Mesodermal cell (in vitro differentiated cells): ENCODE data around the gene HADHB.

Source experiments
- H3K27ac ChIP-seq: 2 replicates; pipeline ENCODE4 v1.7.0; 2013; ENCODE audit warnings: mild to moderate bottlenecking, low read depth, low read length, moderate library complexity; ENCODE audit not compliant: severe bottlenecking
- H3K36me3 ChIP-seq: 2 replicates; pipeline ENCODE4 v1.7.1; 2013; ENCODE audit warnings: mild to moderate bottlenecking, low read length, moderate library complexity; ENCODE audit not compliant: control insufficient read depth, insufficient read depth
- H3K4me1 ChIP-seq: one replicate; pipeline ENCODE4 v1.7.1; 2013; ENCODE audit warnings: mild to moderate bottlenecking, low read length; ENCODE audit not compliant: insufficient read depth, control insufficient read depth, poor library complexity, severe bottlenecking
- H3K4me3 ChIP-seq: 2 replicates; pipeline ENCODE4 v1.7.0; 2013; ENCODE audit warnings: low read length, control low read depth, mild to moderate bottlenecking; ENCODE audit not compliant: insufficient read depth, poor library complexity, severe bottlenecking; ENCODE audit errors: extremely low read depth
- H3K9me3 ChIP-seq: 2 replicates; pipeline ENCODE4 v1.7.1; 2013; ENCODE audit warnings: mild to moderate bottlenecking, low read length, moderate library complexity; ENCODE audit not compliant: control insufficient read depth
- WGBS, 2 experiments: methylation state at CpG; one replicate each; pipeline ENCODE4 v1.1.5; 2013; ENCODE audit warnings: missing lambda C conversion rate in 2 of 2; ENCODE audit not compliant: insufficient coverage in 2 of 2; 5-methylcytosine and 5-hydroxymethylcytosine counted together

The HADHB gene

DNA sequence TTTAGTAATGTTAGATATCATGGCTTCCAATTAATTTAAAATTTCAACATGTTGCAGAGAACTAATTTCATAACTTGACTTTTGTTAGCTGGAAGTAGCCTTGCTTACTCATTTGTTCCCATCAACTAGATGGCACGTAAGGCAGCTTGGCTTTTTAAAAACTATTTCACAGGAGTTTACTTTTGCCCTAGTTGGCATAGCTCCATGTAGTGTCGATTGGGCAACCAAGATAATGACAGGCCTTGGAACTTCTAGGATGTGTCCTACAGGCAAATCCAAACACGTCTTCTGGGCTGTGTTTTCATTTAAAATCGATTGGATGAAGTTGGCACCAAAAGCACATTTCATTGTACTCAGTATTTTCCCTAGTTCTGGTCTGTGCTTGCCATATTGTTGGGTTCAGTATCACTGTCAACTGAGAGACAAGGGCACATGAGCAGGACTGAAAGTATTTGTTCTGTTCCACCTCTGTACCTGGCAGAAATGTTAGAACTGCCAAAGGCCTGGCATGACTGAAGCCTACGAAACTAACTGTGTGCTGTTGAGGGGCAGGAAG is 29.4 kb downstream of the HADHB start:
- Histone ChIP-seq H3K36me3 (peaks cover 42% of the 10 kb centered on the region), H3K9me3 (no peaks in the 10 kb centered on the region), H3K4me1 (no peaks in the 10 kb centered on the region), H3K4me3 (no peak overlapping the region), H3K27ac (no peak overlapping the region)
- 98% methylated on average over 5 of the region's 5 CpGs for WGBS, 2 experiments

GRCh38 chr2:26276484-26277227 is 31.9 kb downstream of the HADHB start:
- no peak overlapping the region for H3K27ac ChIP-seq
- H3K36me3 ChIP-seq: peaks cover 61% of the 10 kb centered on the region
- H3K4me1 ChIP-seq: no peaks in the 10 kb centered on the region
- no peak overlapping the region for H3K4me3 ChIP-seq
- 100% methylated on average over 2 of the region's 4 CpGs for WGBS, 2 experiments
- H3K9me3 ChIP-seq: no peaks in the 10 kb centered on the region

GRCh38 chr2:26279886-26280285 is 35.1 kb downstream of the HADHB start:
- peaks cover 6% of the 10 kb centered on the region for H3K4me1 ChIP-seq
- H3K9me3 ChIP-seq: no peaks in the 10 kb centered on the region
- H3K4me3 ChIP-seq: no peak overlapping the region
- no peak overlapping the region for H3K27ac ChIP-seq
- 100% methylated on average over 2 of the region's 3 CpGs; no CpG with 5 or more reads in 1 of the 2 experiments for WGBS, 2 experiments
- peaks cover 75% of the 10 kb centered on the region for H3K36me3 ChIP-seq

- Histone ChIP-seq H3K27ac (no peak overlapping the region), H3K36me3 (peaks cover 83% of the 10 kb centered on the region)
These were observed 36.5 kb downstream of the HADHB start for GRCh38 chr2:26281226-26281625.

GRCh38 chr2:26283606-26284005 is 38.9 kb downstream of the HADHB start:
- no peak overlapping the region for H3K27ac ChIP-seq
- 93 to 97% methylated on average over 2 of the region's 2 CpGs for WGBS, 2 experiments
- peaks cover 90% of the 10 kb centered on the region for H3K36me3 ChIP-seq

More at GRCh38 chr2:26281226-26281625, 36.5 kb downstream of the HADHB start:
- Histone ChIP-seq H3K9me3 (no peaks in the 10 kb centered on the region), H3K4me1 (peaks cover 6% of the 10 kb centered on the region), H3K4me3 (no peak overlapping the region)
- WGBS, 2 experiments: 100% methylated on average over 1 of the region's 2 CpGs

DNA sequence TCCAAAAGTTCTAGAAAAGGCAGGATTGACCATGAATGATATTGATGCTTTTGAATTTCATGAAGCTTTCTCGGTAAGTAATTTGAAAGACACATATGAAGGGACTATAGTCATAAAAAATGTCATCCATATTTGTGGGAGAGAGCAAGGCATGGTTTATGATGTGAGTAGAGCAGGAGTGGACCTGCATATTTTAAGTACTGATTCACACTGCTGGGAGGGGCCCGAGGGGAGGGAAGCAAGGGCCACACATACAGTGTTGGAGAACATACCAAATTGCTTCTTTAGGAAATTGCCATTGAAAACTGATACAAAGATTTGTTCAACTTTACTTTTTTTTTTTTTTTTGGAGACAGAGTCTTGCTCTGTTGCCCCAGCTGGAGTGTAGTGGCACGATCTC is 39.4 kb downstream of the HADHB start:
- Histone ChIP-seq H3K36me3 (peaks cover 87% of the 10 kb centered on the region), H3K4me3 (no peak overlapping the region), H3K27ac (no peak overlapping the region), H3K4me1 (peaks cover 6% of the 10 kb centered on the region), H3K9me3 (no peaks in the 10 kb centered on the region)
- 78 to 88% methylated on average over 1 to 2 of the region's 3 CpGs for whole genome bisulfite sequencing, 2 experiments

More at GRCh38 chr2:26283606-26284005, 38.9 kb downstream of the HADHB start:
- Histone ChIP-seq H3K4me1 (peaks cover 6% of the 10 kb centered on the region), H3K9me3 (no peaks in the 10 kb centered on the region), H3K4me3 (no peak overlapping the region)

DNA sequence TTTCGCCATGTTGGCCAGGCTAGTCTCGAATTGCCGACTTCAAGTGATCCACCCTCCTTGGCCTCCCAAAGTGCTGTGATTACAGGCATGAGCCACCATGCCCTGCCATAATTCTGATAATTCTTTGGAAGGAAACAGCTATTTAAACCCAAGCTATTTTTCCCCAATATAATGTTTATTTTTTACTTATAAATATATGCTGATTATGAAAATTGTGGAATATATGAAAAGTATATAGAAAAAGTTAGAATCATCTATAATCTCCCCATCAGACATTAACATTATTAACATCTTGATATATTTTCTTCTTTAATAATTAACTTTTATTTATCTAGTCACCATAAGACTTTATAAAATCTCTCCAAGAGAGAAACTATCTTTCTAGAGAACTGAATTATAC is 41.2 kb downstream of the HADHB start:
- no peak overlapping the region for H3K4me3 ChIP-seq
- H3K27ac ChIP-seq: no peak overlapping the region
- H3K36me3 ChIP-seq: peaks cover 72% of the 10 kb centered on the region
- peaks cover 6% of the 10 kb centered on the region for H3K4me1 ChIP-seq
- H3K9me3 ChIP-seq: no peaks in the 10 kb centered on the region
- WGBS, 2 experiments: 85 to 100% methylated on average over 2 to 3 of the region's 3 CpGs

- Histone ChIP-seq H3K4me1 (no peaks in the 10 kb centered on the region), H3K9me3 (no peaks in the 10 kb centered on the region), H3K4me3 (no peak overlapping the region), H3K36me3 (peaks cover 35% of the 10 kb centered on the region), H3K27ac (no peak overlapping the region)
- no CpG with 5 or more reads among the region's 1 CpG for WGBS, 2 experiments
These were observed 45.3 kb downstream of the HADHB start for GRCh38 chr2:26290001-26290400.

- H3K4me3 ChIP-seq: no peak overlapping the region
- H3K4me1 ChIP-seq: no peaks in the 10 kb centered on the region
- 63 to 80% methylated on average over 2 of the region's 6 CpGs for WGBS, 2 experiments
- peaks cover 11% of the 10 kb centered on the region for H3K36me3 ChIP-seq
- no peaks in the 10 kb centered on the region for H3K9me3 ChIP-seq
- no peak overlapping the region for H3K27ac ChIP-seq
These were observed 47.9 kb downstream of the HADHB start for GRCh38 chr2:26292646-26293045.

DNA sequence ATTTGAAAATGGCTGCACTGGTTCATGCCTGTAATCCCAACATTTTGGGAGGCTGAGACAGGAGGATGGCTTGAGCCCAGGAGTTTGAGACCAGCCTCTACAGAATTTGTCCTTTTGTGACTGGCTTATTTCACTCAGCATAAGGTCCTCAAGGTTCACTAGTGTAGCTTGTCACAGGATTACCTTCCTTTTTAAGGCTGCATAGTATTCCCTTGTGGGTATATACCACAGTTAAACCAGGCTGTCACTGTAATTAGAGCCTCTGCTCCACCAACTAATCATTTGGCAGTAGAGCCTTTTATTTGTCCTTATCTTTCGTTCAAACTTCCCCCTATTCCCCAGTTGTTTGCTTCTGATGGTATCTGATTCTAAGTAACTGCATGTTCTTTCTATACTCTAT is 50.8 kb downstream of the HADHB start:
- Histone ChIP-seq H3K4me3 (no peak overlapping the region), H3K27ac (no peak overlapping the region), H3K4me1 (peaks cover 15% of the 10 kb centered on the region), H3K36me3 (no peaks in the 10 kb centered on the region), H3K9me3 (no peaks in the 10 kb centered on the region)
- no CpG with 5 or more reads among the region's 1 CpG for WGBS, 2 experiments

DNA sequence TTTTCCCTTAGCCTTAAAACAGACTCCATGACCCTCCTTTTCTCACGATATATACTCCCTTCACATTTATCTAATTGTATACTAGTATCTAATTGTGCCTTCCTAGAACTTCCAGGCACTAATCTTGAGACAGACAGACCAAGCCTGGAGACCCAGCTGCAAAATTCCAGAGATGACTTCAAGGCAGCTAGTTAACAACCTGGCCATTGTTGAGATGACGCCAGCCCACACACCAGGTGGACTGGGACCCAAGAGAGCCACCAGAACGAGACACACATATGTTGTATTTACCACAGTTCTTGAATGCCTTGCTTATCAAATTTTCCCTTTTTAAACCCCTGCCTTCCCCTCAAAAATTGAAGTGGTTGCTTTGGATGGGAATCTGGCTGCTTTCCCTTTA is 52.3 kb downstream of the HADHB start:
- no peaks in the 10 kb centered on the region for H3K36me3 ChIP-seq
- H3K4me3 ChIP-seq: no peak overlapping the region
- no peak overlapping the region for H3K27ac ChIP-seq
- peaks cover 15% of the 10 kb centered on the region for H3K4me1 ChIP-seq
- 75% methylated on average over 1 of the region's 3 CpGs; no CpG with 5 or more reads in 1 of the 2 experiments for WGBS, 2 experiments
- no peaks in the 10 kb centered on the region for H3K9me3 ChIP-seq
